Raji (cell line): ENCODE results near the gene GPC5.

Experiments used
- POLR2A ChIP-seq: IDR thresholded peaks from 2 replicates; pipeline ENCODE4 v1.6.1; 2011; ENCODE audit warnings: low read depth, low read length, control low read depth; ENCODE audit not compliant: insufficient read depth

Gene GPC5

DNA sequence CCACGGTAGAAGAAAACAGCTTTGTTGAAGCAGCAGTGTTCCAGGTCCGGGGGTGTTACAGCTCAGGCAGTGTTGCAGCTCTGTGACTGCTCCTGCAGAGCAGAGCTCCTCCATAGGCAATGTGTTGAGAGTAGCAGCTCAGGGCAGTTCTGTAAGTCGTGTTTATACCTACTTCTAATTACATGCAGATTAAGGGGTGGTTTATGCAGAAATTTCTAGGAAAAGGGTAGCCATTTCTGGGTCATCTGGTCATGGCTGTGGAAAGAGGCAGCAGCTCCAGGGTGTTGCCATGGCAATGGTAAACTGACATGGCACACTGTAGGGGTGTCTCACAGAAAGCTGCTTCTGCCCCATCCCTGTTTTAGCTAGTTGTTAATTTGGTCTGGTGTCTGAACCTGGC is 316.4 kb downstream of the GPC5 start:
- no peak for TF ChIP-seq POLR2A

DNA sequence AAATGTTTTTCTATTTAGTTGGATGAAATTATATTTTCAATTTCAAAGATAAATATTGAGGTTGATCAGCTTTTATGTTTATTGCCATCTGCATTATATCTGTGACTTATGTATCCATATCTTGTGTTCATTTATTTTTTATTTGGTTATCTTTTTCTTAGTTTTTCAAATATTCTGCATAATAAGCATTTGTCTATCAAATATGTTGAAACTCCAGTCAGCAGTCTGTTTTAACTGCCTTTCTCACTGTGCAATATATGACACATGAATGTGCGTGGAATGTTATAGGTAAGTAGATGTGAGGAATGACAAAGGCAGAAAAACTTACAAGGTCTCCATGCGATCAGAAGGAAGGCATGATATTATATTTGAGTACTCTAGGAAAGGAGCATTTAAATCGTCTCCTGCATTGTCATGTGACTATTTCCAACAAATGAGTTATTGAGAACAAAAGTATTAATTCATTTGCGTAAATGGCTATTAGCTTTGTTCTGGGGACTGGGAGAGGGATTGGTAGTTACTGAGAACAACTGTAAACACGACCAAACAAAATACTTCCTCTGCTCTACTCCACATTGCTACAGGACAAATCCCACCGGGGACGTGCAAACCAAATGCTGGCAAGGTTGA is 318.1 kb downstream of the GPC5 start:
- TF ChIP-seq POLR2A, result no peak

DNA sequence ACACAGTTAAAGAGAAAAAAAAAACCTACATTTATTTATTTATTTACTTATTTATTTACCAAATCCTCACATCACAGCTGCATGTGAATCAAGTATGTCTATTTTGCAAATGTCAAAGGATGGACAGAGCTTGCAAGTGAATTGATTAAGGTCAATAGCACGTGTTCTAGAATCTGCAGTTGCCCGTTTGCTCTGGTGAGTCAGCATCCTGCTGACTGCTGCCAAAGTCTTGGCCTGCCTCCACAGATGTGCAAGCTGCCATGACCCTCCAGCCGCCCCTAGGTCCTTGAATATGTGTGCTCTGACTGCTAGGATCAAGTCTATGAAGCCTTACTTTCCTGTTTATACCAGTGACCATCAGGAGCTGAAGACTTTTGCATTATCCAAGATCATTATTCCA is 320.6 kb downstream of the GPC5 start:
- no peak for TF ChIP-seq POLR2A

- TF ChIP-seq POLR2A, result no peak
These were observed 323.0 kb downstream of the GPC5 start for GRCh38 chr13:91721413-91721812.

DNA sequence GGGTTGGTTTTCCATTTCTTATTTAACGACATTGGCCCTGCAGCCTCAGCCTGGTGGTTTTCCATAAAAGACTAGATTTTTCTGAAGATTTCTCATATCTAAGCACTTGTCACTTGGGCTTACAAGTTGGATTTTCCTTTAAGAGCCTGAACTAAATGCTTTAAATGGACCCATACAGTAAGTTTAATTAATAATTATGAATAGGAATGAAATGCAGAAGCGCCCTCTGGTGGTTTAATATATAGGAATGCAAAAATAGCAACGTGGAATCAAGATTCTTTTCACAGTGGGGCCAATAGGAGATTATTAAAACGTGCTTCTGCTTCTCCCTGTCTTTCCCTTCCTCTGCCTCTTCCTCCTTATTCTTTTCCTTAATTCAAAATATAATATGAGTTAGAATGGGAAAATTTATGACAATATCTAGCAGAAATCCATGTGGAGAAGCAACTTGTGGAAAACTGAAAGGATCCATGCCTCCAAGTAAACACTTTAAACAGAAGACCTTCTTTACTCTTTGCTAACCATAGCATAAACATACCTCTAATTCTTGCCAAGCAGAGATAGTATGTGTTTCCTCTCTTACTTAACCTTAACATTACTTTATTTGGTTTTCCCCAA is 324.0 kb downstream of the GPC5 start:
- TF ChIP-seq POLR2A, result no peak

DNA sequence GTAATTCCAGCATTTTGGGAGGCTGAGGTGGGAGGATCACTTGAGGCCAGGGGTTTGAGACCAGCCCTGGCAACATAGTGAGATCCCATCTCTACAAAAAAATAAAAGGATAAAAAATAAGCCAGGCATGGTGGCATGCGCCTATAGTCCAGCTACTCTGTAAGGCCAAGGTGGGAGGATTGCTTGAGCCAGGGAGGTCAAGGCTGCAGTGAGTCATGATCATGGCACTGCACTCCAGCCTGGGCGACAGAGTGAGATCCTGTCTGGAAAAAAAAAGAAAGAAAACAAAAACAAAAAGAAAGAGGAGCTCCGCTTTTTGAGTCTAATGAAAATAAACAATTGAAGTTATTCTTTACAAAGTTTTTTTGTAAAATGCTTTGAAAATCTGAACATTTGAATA is 326.2 kb downstream of the GPC5 start:
- no peak for TF ChIP-seq POLR2A

DNA sequence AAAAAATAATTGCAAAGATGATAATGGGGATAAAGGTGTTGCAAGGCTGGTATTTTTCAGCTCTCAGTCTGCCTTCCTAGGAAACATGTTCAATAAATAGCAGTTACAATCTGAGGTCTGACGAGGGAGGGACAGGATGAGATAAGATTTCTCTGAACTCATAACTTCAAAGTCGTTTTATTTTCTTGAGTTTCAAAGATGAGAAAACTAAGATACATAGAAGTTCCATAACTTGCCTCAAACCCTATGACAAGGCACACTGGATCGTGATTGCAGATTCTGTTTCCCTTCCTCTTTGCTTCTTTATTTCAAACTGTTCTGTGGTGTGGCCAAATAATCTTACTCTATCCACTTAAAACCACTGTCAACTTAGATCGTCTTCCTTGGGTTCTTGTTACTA is 327.2 kb downstream of the GPC5 start:
- no peak for TF ChIP-seq POLR2A

DNA sequence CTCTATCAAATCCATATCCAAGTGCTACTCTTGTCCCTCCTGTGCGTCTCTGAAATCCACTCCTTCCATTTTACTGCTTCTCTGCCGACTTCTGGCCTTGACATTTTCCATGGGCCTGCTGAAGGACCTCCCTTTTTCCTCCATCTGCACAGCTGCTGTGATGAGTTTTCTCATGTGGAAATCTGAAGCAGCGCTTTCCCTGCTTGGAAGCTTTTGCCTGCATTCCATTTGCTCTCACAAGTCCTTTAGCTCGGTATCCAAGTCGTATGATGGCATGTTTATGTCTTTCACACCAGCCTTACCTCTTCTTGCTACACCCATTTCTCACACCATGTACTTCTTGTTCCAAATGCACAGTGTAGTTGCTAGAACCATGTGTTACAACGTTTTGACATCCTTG is 328.2 kb downstream of the GPC5 start:
- no peak for TF ChIP-seq POLR2A

DNA sequence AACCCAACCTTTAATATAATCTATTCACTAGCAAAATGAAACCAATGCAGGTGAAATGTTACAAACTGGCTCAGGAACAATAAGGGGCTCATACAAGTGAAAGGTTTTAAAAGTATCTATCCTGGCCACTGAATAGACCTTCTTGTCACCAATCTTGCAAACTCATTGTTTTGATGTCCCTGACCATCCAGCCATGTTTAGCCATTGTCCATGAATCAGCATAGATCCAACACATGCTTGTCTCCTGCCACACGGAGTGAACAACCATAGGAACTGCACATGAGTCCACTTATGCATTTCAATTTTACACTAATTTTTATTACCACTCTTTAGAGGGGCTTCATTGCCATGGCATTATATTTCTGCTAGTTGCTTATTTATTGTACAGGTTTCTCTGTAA is 331.4 kb downstream of the GPC5 start:
- no peak for TF ChIP-seq POLR2A

- no peak for TF ChIP-seq POLR2A
These were observed 341.3 kb downstream of the GPC5 start for GRCh38 chr13:91739751-91740150.

- no peak for TF ChIP-seq POLR2A
These were observed 342.3 kb downstream of the GPC5 start for GRCh38 chr13:91740756-91741155.

DNA sequence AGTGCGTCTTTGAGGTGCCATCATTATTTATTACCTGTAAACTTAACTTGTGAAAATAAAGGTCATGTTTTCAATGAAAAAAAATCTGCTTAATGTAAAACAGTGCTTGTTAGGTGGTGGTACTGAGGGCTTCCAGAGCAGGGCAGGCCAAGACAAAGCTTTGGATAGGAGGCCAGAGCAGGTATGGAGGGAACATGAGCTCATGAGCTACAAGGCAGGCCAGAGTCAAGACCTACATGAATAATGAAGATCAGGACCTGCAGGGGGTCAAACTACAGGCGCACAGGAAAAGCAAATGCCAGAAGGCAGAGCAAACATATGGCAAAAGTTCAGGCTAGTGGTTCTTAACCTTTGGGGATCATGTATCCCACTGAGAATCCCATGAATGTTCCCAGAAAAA is 343.5 kb downstream of the GPC5 start:
- no peak for TF ChIP-seq POLR2A

DNA sequence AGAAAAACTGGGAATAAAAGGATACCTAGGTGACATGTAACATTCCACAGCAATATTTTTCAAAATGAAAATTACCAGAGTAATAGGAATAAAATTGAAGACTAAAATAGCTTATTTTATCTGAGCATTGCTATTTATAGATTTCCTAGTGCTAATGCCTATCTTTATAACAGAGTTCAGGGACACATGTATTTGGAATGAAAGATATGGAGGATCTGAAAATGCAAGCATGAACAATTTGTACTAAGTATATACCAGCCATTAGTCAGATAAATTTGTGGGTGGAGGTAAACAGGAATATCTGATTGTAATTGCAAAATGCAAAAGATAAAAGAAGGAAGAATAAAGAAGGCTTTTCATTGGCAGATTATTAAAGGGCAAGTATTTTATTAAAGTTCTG is 345.9 kb downstream of the GPC5 start:
- no peak for TF ChIP-seq POLR2A

- TF ChIP-seq POLR2A, result no peak
These were observed 347.5 kb downstream of the GPC5 start for GRCh38 chr13:91745967-91746366.

DNA sequence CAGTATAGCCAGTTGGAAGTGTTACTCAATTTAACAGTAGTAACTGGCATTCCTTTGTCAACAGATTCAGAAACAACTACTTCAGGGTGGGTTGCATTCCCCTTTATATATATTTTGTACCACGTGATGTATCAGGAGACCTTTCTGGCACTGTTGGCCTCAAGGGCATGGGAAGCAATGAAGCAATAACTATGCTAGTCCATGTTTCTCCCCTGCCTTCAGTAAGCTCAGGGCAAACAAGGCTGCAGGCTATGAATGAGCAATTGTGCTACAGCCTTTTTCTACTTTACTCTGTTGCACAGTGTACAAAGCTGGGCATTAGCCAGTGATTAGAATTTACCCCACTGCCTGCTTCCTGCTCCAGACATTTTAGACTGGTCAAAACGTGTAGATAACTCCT is 348.8 kb downstream of the GPC5 start:
- no peak for TF ChIP-seq POLR2A

DNA sequence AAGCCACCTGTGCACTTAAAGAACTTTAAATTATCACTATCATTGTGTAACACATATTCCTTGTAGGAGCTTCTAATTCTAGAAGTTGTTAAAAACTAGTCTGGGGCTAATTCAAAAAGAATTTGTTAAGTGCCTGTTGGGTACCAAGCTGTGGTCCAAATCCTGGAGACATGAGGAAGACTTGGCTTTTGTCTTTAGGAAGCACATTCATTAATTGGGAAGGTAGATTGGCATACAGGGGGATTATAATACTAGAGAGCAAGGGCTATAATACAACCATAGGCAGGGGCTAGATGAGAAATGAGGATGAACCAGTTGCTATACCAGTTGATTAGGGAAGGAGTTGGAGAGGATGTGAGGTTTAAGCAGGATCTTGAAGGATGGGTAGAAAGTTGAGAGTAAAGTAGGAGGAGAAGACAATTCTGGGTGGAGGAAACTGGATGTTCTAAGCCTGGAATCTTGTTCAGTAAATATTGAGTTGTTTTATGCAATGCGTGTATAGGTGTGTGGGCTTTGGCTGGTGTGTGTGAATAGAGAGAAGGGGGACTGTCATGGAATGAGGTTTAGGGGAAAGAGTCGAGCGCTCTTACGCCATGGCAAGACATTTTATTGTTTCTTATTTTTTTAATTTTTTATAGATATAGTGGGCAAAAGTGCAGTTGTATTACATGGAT is 350.1 kb downstream of the GPC5 start:
- no peak for TF ChIP-seq POLR2A
